Keratinocyte (primary cell): ENCODE results near the gene ALDH3B2. TPM values are rescaled to one million over a fixed set of nuclear protein-coding genes. Genes with fewer than 3 reads are reported as not detected.

Source experiments
- DNase-seq: peaks from one replicate; pipeline ENCODE4 v3.0.0-alpha.2; 2011; ENCODE audit warnings: low read depth, missing footprints, low spot score
- FAIRE-seq: peaks from 2 replicates; lab custom pipeline; 2011; peaks lifted over from hg19 to GRCh38; lab: Jason Lieb, UNC
- H2AFZ ChIP-seq: 2 replicates; pipeline ENCODE4 v1.6.0; 2012; ENCODE audit warnings: low read length, control low read depth, inconsistent platforms; ENCODE audit not compliant: control insufficient read depth
- H3K27ac ChIP-seq: 2 replicates; pipeline ENCODE4 v1.5.1; 2011; ENCODE audit warnings: low read length; ENCODE audit not compliant: control insufficient read depth, insufficient read depth
- H3K27me3 ChIP-seq: 3 replicates; pipeline ENCODE4 v1.6.0; 2011; ENCODE audit warnings: low read length; ENCODE audit not compliant: control insufficient read depth, insufficient read depth; ENCODE audit errors: extremely low read depth
- H3K36me3 ChIP-seq, 2 experiments: 2 replicates in 1 of 2; 3 replicates in 1 of 2; pipeline ENCODE4 v1.5.1; 2011; ENCODE audit warnings: low read length in 2 of 2, mild to moderate bottlenecking in 1 of 2; ENCODE audit not compliant: control insufficient read depth in 2 of 2, insufficient read depth in 2 of 2; ENCODE audit errors: extremely low read depth in 1 of 2
- H3K4me1 ChIP-seq: 3 replicates; pipeline ENCODE4 v1.5.1; 2011; ENCODE audit warnings: low read length; ENCODE audit not compliant: control insufficient read depth, insufficient read depth; ENCODE audit errors: extremely low read depth
- H3K4me2 ChIP-seq: 3 replicates; pipeline ENCODE4 v1.6.0; 2011; ENCODE audit warnings: low read depth, low read length; ENCODE audit not compliant: control insufficient read depth, insufficient read depth; ENCODE audit errors: extremely low read depth
- H3K4me3 ChIP-seq, 3 experiments: fragments of 200-600 bp in 1 of 3; sonication (generic) in 1 of 3; 2 replicates in 2 of 3; 3 replicates in 1 of 3; pipeline ENCODE4 v1.5.1; 2011 to 2016; ENCODE audit warnings: low read length in 3 of 3, mild to moderate bottlenecking in 3 of 3, control low read depth in 2 of 3, inconsistent platforms in 1 of 3, low read depth in 1 of 3, mixed read lengths in 1 of 3, mixed run types in 1 of 3, moderate library complexity in 1 of 3; ENCODE audit not compliant: control insufficient read depth in 2 of 3, insufficient read depth in 2 of 3; ENCODE audit errors: extremely low read depth in 1 of 3
- H3K79me2 ChIP-seq: 2 replicates; pipeline ENCODE4 v1.6.0; 2012; ENCODE audit warnings: low read length; ENCODE audit not compliant: control insufficient read depth, insufficient read depth
- H3K9ac ChIP-seq: 3 replicates; pipeline ENCODE4 v1.6.0; 2011; ENCODE audit warnings: low read length; ENCODE audit not compliant: control insufficient read depth, insufficient read depth; ENCODE audit errors: extremely low read depth
- H3K9me1 ChIP-seq: 3 replicates; pipeline ENCODE4 v1.6.0; 2011; ENCODE audit warnings: low read length; ENCODE audit not compliant: control insufficient read depth, insufficient read depth; ENCODE audit errors: extremely low read depth
- H3K9me3 ChIP-seq: 2 replicates; pipeline ENCODE4 v1.5.1; 2012; ENCODE audit warnings: low read depth, low read length; ENCODE audit not compliant: control insufficient read depth
- H4K20me1 ChIP-seq: 3 replicates; pipeline ENCODE4 v1.6.0; 2011; ENCODE audit warnings: low read length; ENCODE audit not compliant: control insufficient read depth, insufficient read depth; ENCODE audit errors: extremely low read depth
- EZH2 ChIP-seq: IDR thresholded peaks from one replicate; pipeline ENCODE4 v1.6.1; 2012; ENCODE audit warnings: inconsistent platforms, mild to moderate bottlenecking, low read length, moderate library complexity
- dilution Hi-C: fragments of 300-500 bp; cut with MboI; formaldehyde crosslinking; loops from one replicate; pipeline ENCODE4 v1.7.0; 2020; ENCODE audit warnings: low sequenced_read_pairs; ENCODE audit not compliant: extremely low pct_ligation_motif_present
- polyA plus RNA-seq, 5 experiments: library from polyadenylated mRNA; depleted of rRNA in 3 of 5; stranded (reverse) in 3 of 5; stranded (forward) in 1 of 5; unstranded in 1 of 5; fragments of >200 nt; gene quantifications; 1 replicate in 1 of 5; 2 replicates in 3 of 5; 3 replicates in 1 of 5; pipeline versions ENCODE4 v1.2.1 to v1.2.3, GENCODE V29; 2011 to 2012; ENCODE audit warnings: missing spikeins in 2 of 5, low read depth in 1 of 5, low replicate concordance in 1 of 5
- TF ChIP-seq, protein P1 (sequence below), 3 experiments: IDR thresholded peaks in 1 of 3; conservative IDR thresholded peaks in 1 of 3; optimal IDR thresholded peaks in 1 of 3; 2 replicates in 2 of 3; 3 replicates in 1 of 3; pipeline versions ENCODE3 to v1.5.1; 2011; ENCODE audit warnings: low read length in 3 of 3, mild to moderate bottlenecking in 3 of 3, moderate library complexity in 2 of 3, control low read depth in 1 of 3, inconsistent platforms in 1 of 3; ENCODE audit not compliant: insufficient read depth in 2 of 3; ENCODE audit errors: extremely low read depth in 1 of 3

ALDH3B2 gene
- polyA plus RNA-seq, 1 donor (not counting 4 experiments of a cell fraction or from before 2014, with no cell fraction given): 0.67 TPM

DNA sequence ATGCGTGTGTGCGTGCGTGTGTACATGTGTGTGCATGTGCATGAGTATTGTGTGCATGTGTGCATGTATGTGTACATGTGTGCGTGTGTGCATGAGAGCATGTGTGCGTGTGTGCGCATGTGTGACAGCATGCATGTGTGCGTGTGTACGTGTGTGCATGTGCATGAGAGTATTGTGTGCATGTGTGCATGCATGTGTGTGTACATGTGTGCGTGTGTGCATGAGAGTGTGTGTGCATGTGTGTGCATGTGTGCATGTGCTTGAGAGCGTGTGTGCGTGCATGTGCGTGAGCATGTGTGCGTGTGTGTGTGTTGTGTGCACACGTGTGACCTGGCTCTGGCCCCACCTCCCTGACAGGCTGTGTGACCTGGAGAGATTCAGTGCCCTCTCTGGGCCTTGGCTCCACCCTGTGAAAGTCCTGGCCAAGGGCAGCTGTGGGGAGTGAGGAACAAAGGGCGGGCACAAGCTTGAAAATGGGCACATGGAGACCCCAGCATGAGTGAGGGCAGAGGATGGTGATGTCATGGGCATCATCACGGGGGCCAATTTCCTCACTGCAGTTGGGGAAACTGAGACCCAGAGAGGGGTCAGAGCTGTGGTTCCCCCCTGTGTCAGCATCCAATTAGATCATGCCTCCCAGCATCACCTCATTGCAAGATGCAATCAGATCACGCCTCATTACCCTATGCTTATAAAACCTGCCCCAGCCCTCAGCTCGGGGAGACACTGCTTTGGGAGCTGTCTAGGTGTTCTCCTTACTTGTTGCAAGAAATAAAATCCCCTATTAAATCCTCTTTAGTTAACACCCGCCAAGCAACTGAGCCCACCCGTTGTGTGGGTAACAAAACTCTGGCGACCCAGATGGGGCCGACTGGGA is 24.6 kb downstream of the ALDH3B2 start:
- Histone ChIP-seq H3K27me3 (no peaks in the 10 kb centered on the region), H3K9ac (no peak overlapping the region), H2AFZ (no peak overlapping the region), H3K4me2 (no peak overlapping the region), H3K79me2 (no peaks in the 10 kb centered on the region), H4K20me1 (no peaks in the 10 kb centered on the region), H3K4me3 (no peak overlapping the region), H3K36me3 (no peaks in the 10 kb centered on the region), H3K4me1 (peaks cover 6% of the 10 kb centered on the region), H3K27ac (no peak overlapping the region), H3K9me1 (no peaks in the 10 kb centered on the region), H3K9me3 (no peaks in the 10 kb centered on the region)
- FAIRE-seq (no peak), DNase-seq (no peak)
- dilution Hi-C loops: no loop called here
- TF ChIP-seq, protein P1, sequence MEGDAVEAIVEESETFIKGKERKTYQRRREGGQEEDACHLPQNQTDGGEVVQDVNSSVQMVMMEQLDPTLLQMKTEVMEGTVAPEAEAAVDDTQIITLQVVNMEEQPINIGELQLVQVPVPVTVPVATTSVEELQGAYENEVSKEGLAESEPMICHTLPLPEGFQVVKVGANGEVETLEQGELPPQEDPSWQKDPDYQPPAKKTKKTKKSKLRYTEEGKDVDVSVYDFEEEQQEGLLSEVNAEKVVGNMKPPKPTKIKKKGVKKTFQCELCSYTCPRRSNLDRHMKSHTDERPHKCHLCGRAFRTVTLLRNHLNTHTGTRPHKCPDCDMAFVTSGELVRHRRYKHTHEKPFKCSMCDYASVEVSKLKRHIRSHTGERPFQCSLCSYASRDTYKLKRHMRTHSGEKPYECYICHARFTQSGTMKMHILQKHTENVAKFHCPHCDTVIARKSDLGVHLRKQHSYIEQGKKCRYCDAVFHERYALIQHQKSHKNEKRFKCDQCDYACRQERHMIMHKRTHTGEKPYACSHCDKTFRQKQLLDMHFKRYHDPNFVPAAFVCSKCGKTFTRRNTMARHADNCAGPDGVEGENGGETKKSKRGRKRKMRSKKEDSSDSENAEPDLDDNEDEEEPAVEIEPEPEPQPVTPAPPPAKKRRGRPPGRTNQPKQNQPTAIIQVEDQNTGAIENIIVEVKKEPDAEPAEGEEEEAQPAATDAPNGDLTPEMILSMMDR (optimal IDR thresholded peaks at IDR 0.05 in 1 of 3, IDR thresholded peaks at IDR 0.05 in 1 of 3, conservative IDR thresholded peaks at IDR 0.05 in 1 of 3; ENCODE audit: extremely low read depth in 1 of 3, insufficient read depth in 2 of 3, low read length in 3 of 3): no peak
- no peak for TF ChIP-seq EZH2

DNA sequence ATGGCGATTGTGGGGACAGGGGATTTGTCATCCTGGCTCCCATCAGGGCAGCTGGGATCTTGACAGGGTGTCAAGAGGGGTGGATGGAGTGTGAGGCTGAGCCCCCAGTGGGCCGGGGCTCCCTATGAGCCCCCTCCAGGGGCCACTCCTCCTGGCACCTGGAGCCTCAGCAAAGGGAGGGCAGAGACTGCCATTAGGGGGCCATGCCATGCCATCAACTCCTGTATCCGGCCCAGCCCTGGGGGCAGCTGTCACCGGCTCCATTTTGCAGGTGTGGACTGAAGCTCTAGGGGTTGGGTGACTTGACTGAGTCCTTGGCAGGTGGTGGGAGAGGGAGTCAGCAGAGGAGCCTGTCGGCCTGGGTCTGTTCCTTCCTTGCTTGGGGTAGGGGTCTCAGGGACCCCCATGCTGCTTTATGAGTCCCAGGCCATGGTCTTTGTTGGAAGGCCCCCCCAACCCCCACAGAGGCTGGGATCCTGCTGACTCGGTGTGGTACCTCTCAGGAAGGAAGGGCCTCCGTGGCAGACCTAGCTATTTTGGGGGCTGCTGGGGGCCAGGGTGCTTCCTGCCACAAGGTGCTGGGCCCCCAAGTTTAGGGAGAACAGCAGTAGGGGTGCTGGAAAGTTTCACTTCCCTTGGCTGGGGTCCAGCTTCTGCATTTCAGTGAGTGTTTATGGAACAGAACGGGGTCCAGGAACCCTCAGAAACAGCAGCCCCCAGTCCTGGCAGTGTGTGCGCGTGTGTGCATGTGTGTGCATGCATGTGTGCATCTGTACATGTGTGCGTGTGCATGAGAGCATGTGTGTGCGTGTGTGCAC is 25.4 kb downstream of the ALDH3B2 start:
- Histone ChIP-seq H3K9me1 (no peaks in the 10 kb centered on the region), H3K4me2 (no peak overlapping the region), H3K4me1 (peaks cover 6% of the 10 kb centered on the region), H3K9me3 (no peaks in the 10 kb centered on the region), H3K79me2 (no peaks in the 10 kb centered on the region), H3K27me3 (no peaks in the 10 kb centered on the region), H3K4me3 (no peak overlapping the region), H2AFZ (no peak overlapping the region), H4K20me1 (no peaks in the 10 kb centered on the region), H3K9ac (no peak overlapping the region), H3K36me3 (no peaks in the 10 kb centered on the region), H3K27ac (no peak overlapping the region)
- FAIRE-seq (no peak), DNase-seq (no peak)
- dilution Hi-C loops: no loop called here
- no peak for TF ChIP-seq EZH2
- TF ChIP-seq, protein P1 (optimal IDR thresholded peaks at IDR 0.05 in 1 of 3, IDR thresholded peaks at IDR 0.05 in 1 of 3, conservative IDR thresholded peaks at IDR 0.05 in 1 of 3; ENCODE audit: extremely low read depth in 1 of 3, insufficient read depth in 2 of 3, low read length in 3 of 3): no peak
